Activated CD8-positive, alpha-beta T cell treated with anti-CD3 and anti-CD28 coated beads, Interleukin-2, amount 10 ng/mL, durations not matched to agents 7 days and 5 days (primary cell): ENCODE data around the gene CP. TPM values are rescaled to one million over a fixed set of nuclear protein-coding genes. Genes with fewer than 3 reads are reported as not detected.
"Not testable (repeated sequence)": the region's sequence is repeated elsewhere in the genome, so short reads cannot be mapped to it uniquely, and the experiment has no call there.

Experiments
- ATAC-seq: fragments of 150-1000 bp; cut with Tn5 transposase; one replicate; pipeline ENCODE4 v1.10.0; 2021; ENCODE audit warnings: moderate library complexity
- CTCF ChIA-PET: fragments of 350-600 bp; sonication (Branson Sonifier 250); formaldehyde crosslinking; loops from one replicate; lab custom pipeline; 2021; ENCODE audit warnings: antibody characterized with exemption; lab: Charles Lee
- POLR2A ChIA-PET: fragments of 350-600 bp; sonication (Branson Sonifier 250); formaldehyde crosslinking; loops from one replicate; lab custom pipeline; 2021; ENCODE audit warnings: antibody characterized with exemption; lab: Charles Lee
- DNase-seq: peaks from one replicate; pipeline ENCODE4 v3.0.0-alpha.2; 2020
- H3K27ac Mint-ChIP-seq: one replicate; pipeline ENCODE4 v1.8.0; 2021; ENCODE audit warnings: mild to moderate bottlenecking, mixed read lengths
- H3K27me3 Mint-ChIP-seq: one replicate; pipeline ENCODE4 v1.8.0; 2021; ENCODE audit warnings: low read depth, mixed read lengths
- H3K36me3 Mint-ChIP-seq: one replicate; pipeline ENCODE4 v1.8.0; 2021; ENCODE audit warnings: low read depth, mixed read lengths
- H3K4me1 Mint-ChIP-seq: one replicate; pipeline ENCODE4 v1.8.0; 2021; ENCODE audit warnings: low read depth, mixed read lengths
- H3K4me3 Mint-ChIP-seq: one replicate; pipeline ENCODE4 v1.8.0; 2021; ENCODE audit warnings: mild to moderate bottlenecking, mixed read lengths
- H3K9me3 Mint-ChIP-seq: one replicate; pipeline ENCODE4 v1.8.0; 2022; ENCODE audit warnings: mixed read lengths; ENCODE audit not compliant: insufficient read depth
- total RNA-seq, 2 experiments: library from RNA; stranded (reverse); gene quantifications; one replicate each; pipeline ENCODE4 v1.2.3, GENCODE V29; 2021

The CP gene
- total RNA-seq, 2 experiments from 2014 or later = not detected

GRCh38 chr3:149203758-149204157, 17.9 kb downstream of the CP start:
- ATAC-seq (peak; percentile 53), DNase-seq (no peak)
- Mint-ChIP-seq H3K9me3 (no peaks in the 10 kb centered on the region), H3K27me3 (peaks cover 24% of the 10 kb centered on the region), H3K27ac (no peak overlapping the region), H3K36me3 (no peaks in the 10 kb centered on the region), H3K4me3 (no peak overlapping the region), H3K4me1 (peaks cover 11% of the 10 kb centered on the region)
- POLR2A ChIA-PET = no interaction called here
- CTCF ChIA-PET = no interaction called here

GRCh38 chr3:149199474-149199873, 22.2 kb downstream of the CP start:
- H3K4me1 Mint-ChIP-seq = peaks cover 11% of the 10 kb centered on the region
- peaks cover 37% of the 10 kb centered on the region for H3K27me3 Mint-ChIP-seq
- H3K4me3 Mint-ChIP-seq = no peak overlapping the region
- CTCF ChIA-PET = no interaction called here
- DNase-seq (no peak), ATAC-seq (no peak)
- POLR2A ChIA-PET = no interaction called here
- no peak overlapping the region for H3K27ac Mint-ChIP-seq
- no peaks in the 10 kb centered on the region for H3K9me3 Mint-ChIP-seq
- H3K36me3 Mint-ChIP-seq = no peaks in the 10 kb centered on the region

DNA sequence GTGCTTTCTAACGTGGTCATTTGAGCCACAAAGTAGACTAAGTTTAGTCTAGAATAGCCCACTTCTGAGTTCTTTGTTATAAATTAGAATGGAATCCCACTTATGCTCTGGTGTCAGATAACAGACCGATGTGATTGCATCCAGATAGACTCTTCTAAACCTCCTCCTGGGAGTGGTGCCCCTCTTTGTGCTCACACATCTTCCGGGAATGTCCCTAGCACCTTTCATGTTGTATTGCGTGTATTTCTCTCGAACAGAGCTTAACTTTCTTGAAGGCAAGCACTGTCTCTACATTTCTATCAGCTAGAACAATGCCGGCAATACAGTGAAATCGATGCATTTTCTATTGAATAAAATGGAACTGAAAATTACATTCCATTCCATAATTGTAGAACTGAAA, 23.0 kb downstream of the CP start:
- Mint-ChIP-seq H3K4me1 (peaks cover 2% of the 10 kb centered on the region), H3K9me3 (no peaks in the 10 kb centered on the region), H3K36me3 (no peaks in the 10 kb centered on the region), H3K27me3 (peaks cover 39% of the 10 kb centered on the region), H3K27ac (no peak overlapping the region), H3K4me3 (no peak overlapping the region)
- CTCF ChIA-PET = no interaction called here
- POLR2A ChIA-PET = no interaction called here
- DNase-seq = no peak
- no peak for ATAC-seq

- Mint-ChIP-seq H3K4me3 (no peak overlapping the region), H3K27me3 (peaks cover 39% of the 10 kb centered on the region), H3K9me3 (no peaks in the 10 kb centered on the region), H3K27ac (no peak overlapping the region), H3K36me3 (no peaks in the 10 kb centered on the region), H3K4me1 (no peaks in the 10 kb centered on the region)
- CTCF ChIA-PET = no interaction called here
- ATAC-seq (no peak), DNase-seq (no peak)
- POLR2A ChIA-PET = no interaction called here
These were observed 24.0 kb downstream of the CP start for GRCh38 chr3:149197669-149198068.

DNA sequence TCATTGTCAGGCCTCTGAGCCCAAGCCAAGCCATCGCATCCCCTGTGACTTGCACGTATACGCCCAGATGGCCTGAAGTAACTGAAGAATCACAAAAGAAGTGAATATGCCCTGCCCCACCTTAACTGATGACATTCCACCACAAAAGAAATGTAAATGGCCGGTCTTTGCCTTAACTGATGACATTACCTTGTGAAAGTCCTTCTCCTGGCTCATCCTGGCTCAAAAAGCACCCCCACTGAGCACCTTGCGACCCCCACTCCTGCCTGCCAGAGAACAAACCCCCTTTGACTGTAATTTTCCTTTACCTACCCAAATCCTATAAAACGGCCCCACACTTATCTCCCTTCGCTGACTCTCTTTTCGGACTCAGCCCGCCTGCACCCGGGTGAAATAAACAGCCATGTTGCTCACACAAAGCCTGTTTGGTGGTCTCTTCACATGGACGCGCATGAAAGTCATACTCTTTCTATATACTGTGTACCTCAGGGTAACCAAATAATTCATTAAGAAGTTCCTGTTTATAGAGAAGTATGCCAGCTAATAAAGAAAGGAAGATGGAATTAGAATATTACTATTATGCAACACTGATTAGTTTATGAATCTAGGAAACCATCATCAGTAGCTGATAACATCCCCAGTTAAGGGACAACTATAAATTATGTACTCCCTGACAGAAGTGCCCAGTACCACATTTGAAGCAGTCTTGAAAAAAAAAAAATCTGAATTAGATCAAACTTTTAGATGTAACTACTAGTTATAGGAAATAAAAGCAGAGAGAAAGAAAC, 24.6 kb downstream of the CP start:
- DNase-seq, H3K4me3 Mint-ChIP-seq, POLR2A ChIA-PET, CTCF ChIA-PET, ATAC-seq, H3K4me1 Mint-ChIP-seq, H3K9me3 Mint-ChIP-seq, H3K36me3 Mint-ChIP-seq, H3K27ac Mint-ChIP-seq: not testable (repeated sequence)
- H3K27me3 Mint-ChIP-seq = peaks cover 37% of the 10 kb centered on the region

DNA sequence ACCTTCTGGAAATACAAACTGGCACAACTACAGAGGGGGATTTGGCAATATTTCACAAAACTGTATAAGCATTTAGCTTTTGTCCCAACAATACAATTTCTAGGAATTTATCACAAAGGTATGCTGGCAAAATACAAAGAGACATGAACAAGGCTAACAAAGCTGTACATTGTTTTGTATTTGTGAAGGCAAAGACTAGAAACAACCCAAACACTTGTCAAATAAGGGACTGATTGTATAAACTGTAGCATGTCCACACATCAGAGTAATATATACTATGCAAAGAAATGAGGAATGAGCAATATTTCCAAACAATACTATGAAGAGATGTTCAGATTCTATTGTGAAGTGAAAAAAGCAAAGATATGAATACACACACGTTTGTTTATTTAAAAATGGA, 26.4 kb downstream of the CP start:
- POLR2A ChIA-PET = no interaction called here
- no peaks in the 10 kb centered on the region for H3K36me3 Mint-ChIP-seq
- CTCF ChIA-PET = interaction anchor here (1.3 kb wide), 1 partner anchor 65 kb away, joined by 3 read pairs; the partner anchor contains the start of gene HPS3

DNA sequence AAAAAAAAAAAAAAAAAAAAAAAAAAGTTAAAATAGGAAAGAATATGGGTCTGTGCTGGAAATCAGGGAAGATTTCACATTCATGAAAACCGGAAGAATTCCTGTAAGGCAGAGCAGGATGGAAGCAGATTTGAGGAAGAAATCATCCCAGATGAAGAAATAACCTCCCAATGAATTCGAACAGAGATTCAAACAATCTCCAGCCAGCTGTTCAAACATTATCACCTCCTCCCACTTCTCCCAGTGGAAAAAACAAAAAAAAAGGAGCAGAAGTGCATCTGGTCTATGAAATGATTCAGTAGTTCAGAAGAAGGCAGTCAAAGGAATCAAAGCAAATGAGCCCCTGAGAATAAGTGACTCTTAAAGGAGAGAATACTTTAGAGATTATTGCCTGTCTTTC, 33.1 kb downstream of the CP start:
- POLR2A ChIA-PET = no interaction called here
- no peaks in the 10 kb centered on the region for H3K9me3 Mint-ChIP-seq
- DNase-seq (no peak), ATAC-seq (no peak)
- H3K27me3 Mint-ChIP-seq = peaks cover 15% of the 10 kb centered on the region
- no peaks in the 10 kb centered on the region for H3K4me1 Mint-ChIP-seq
- no peaks in the 10 kb centered on the region for H3K36me3 Mint-ChIP-seq
- H3K4me3 Mint-ChIP-seq = no peak overlapping the region
- CTCF ChIA-PET = no interaction called here
- no peak overlapping the region for H3K27ac Mint-ChIP-seq

More for the DNA sequence above, 26.4 kb downstream of the CP start:
- ATAC-seq = no peak
- Mint-ChIP-seq H3K4me1 (no peaks in the 10 kb centered on the region), H3K27me3 (peaks cover 41% of the 10 kb centered on the region), H3K9me3 (no peaks in the 10 kb centered on the region), H3K4me3 (no peak overlapping the region), H3K27ac (no peak overlapping the region)
- no peak for DNase-seq

DNA sequence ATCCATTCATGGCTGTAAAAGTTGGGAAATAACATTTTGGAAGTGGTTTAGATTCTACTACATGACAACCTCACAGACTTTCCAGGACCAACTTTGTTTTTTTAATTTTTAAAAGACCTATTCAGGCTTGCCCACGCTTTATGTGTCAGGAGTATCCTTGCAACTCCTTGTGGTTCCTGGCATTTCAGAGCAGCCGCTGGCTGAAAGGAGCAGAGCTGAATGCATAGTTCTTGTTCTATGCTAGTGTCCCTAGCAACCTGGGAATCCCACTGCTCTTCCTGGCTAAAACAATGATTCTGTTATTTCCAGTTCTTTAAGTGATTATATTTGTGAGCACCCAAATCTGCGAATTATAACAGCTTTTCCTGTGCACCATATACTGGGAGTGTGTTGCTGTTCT, 34.9 kb downstream of the CP start:
- Mint-ChIP-seq H3K27me3 (peaks cover 15% of the 10 kb centered on the region), H3K27ac (no peak overlapping the region), H3K36me3 (no peaks in the 10 kb centered on the region), H3K4me3 (no peak overlapping the region), H3K9me3 (no peaks in the 10 kb centered on the region), H3K4me1 (no peaks in the 10 kb centered on the region)
- ATAC-seq (no peak), DNase-seq (no peak)
- POLR2A ChIA-PET = no interaction called here
- CTCF ChIA-PET = no interaction called here

DNA sequence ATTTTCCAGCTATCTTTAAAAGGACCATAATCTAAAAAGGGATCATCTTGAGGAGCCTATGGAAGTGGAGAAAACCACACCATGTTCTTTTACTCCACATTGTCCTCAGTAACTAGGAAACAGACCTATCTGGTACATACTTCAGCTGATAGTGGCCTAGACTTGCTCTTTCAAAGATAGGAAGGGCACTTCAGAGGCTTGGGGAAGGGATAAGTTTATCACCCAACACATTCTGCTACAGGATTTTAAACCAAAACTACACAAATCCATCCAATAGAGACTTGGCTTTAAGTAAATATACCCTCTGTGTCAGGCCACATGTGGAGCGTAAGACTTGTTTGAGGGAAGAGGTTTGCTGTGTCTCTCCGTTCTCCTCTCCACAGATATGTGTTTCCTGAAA, 35.4 kb downstream of the CP start:
- CTCF ChIA-PET = no interaction called here
- H3K9me3 Mint-ChIP-seq = no peaks in the 10 kb centered on the region
- no peaks in the 10 kb centered on the region for H3K4me1 Mint-ChIP-seq
- H3K4me3 Mint-ChIP-seq = no peak overlapping the region
- no peaks in the 10 kb centered on the region for H3K36me3 Mint-ChIP-seq
- H3K27me3 Mint-ChIP-seq = peaks cover 15% of the 10 kb centered on the region
- ATAC-seq (no peak), DNase-seq (no peak)
- POLR2A ChIA-PET = no interaction called here
- no peak overlapping the region for H3K27ac Mint-ChIP-seq

GRCh38 chr3:149181182-149181581, 40.4 kb downstream of the CP start:
- H3K9me3 Mint-ChIP-seq = no peaks in the 10 kb centered on the region
- DNase-seq (no peak), ATAC-seq (no peak)
- no peak overlapping the region for H3K27ac Mint-ChIP-seq
- H3K27me3 Mint-ChIP-seq = no peaks in the 10 kb centered on the region
- peaks cover 6% of the 10 kb centered on the region for H3K36me3 Mint-ChIP-seq
- ChIA-PET CTCF (no interaction called here), POLR2A (no interaction called here)
- no peaks in the 10 kb centered on the region for H3K4me1 Mint-ChIP-seq
- no peak overlapping the region for H3K4me3 Mint-ChIP-seq

DNA sequence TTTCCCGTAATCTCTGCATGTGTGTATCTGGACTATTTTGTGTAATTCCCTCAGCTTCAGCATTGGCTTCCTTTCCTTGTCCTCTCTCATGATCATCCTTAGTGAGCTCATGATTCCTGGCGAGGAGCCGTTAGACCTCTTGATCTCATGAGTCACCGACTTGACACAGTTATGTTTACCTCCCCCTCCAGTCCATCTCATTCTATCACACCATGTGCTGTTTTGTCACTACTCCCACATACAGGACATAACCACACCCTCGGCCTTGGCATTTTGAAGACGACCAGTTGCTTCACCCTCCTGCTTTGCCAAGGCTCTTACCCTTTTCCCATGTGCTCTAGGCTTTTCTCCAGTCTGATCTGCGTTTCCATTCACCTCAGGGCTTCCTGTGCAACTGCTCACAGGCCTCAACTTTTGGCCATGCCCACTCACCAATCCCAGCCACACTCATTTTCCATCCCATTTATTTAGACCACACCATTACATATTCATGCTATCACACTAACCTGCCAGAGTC, 41.5 kb downstream of the CP start:
- Mint-ChIP-seq H3K9me3 (no peaks in the 10 kb centered on the region), H3K27me3 (no peaks in the 10 kb centered on the region), H3K4me1 (peaks cover 1% of the 10 kb centered on the region), H3K4me3 (no peak overlapping the region), H3K27ac (no peak overlapping the region), H3K36me3 (peaks cover 9% of the 10 kb centered on the region)
- ATAC-seq (no peak), DNase-seq (no peak)
- POLR2A ChIA-PET = no interaction called here
- CTCF ChIA-PET = interaction anchor here (0.9 to 1.3 kb wide), 3 partner anchors 15 to 225 kb away, joined by 3 read pairs; no protein-coding TSS in a partner anchor

DNA sequence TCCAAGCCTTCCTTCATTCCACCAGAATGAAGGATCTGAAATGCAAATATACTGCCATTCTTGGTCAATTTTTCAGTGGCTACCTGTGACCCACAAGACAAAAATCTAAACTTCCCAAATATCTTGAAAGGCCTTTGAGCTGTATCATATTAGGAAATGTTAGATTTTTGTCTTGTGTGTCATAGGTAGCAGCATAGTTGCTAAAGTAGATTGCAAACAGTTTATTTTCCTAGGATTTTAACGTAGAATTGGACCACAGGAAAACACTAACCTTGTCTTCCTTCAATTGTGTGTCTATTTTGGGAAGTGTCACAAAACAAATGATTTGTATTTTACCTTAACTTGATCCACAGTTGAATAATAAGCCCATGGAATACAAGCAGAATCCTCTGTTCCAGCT, 42.4 kb downstream of the CP start:
- no peak for DNase-seq
- CTCF ChIA-PET = interaction anchor here (1.1 to 1.3 kb wide), 2 partner anchors 14 to 58 kb away, joined by 3 read pairs; no protein-coding TSS in a partner anchor
- no peak overlapping the region for H3K27ac Mint-ChIP-seq
- H3K36me3 Mint-ChIP-seq = peaks cover 15% of the 10 kb centered on the region
- no peaks in the 10 kb centered on the region for H3K9me3 Mint-ChIP-seq
- POLR2A ChIA-PET = no interaction called here
- ATAC-seq = no peak
- H3K4me3 Mint-ChIP-seq = no peak overlapping the region
- no peaks in the 10 kb centered on the region for H3K27me3 Mint-ChIP-seq
- H3K4me1 Mint-ChIP-seq = peaks cover 8% of the 10 kb centered on the region
